ENCODE data around the gene NHP2.

Gene NHP2

GRCh38 chr5:178123094-178123965 is 30.4 kb downstream of the NHP2 start:
- DNase-seq (ENCODE audit: low read depth) = no peak
- no peak for TF ChIP-seq CTCF (conservative IDR thresholded peaks at IDR 0.05; ENCODE audit: low read depth, low read length)
- H3K4me3 ChIP-seq (ENCODE audit: low read depth, low read length) = no peak overlapping the region

DNA sequence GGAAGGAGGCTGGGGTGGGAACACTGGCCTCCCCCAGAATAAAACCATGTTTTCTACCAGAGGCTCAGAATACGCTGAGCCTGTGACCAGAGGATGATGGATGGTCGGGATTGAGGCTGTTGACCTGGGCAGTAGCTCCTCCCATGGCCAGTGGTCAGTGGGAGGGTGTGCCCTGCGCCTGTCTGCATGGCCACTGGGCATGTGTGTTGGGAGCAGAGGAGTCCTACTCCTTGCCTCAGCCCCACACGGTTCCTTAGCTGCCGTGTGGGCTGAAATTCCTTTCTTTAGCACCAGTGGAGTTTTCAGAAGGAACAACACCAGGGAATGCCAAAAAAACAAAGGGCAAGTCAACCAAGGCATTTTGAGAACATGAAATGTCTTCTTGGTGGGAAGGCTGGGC is 31.3 kb downstream of the NHP2 start:
- H3K4me3 ChIP-seq (ENCODE audit: low read depth, low read length) = no peak overlapping the region
- no peak for DNase-seq (ENCODE audit: low read depth)
- no peak for TF ChIP-seq CTCF (conservative IDR thresholded peaks at IDR 0.05; ENCODE audit: low read depth, low read length)

DNA sequence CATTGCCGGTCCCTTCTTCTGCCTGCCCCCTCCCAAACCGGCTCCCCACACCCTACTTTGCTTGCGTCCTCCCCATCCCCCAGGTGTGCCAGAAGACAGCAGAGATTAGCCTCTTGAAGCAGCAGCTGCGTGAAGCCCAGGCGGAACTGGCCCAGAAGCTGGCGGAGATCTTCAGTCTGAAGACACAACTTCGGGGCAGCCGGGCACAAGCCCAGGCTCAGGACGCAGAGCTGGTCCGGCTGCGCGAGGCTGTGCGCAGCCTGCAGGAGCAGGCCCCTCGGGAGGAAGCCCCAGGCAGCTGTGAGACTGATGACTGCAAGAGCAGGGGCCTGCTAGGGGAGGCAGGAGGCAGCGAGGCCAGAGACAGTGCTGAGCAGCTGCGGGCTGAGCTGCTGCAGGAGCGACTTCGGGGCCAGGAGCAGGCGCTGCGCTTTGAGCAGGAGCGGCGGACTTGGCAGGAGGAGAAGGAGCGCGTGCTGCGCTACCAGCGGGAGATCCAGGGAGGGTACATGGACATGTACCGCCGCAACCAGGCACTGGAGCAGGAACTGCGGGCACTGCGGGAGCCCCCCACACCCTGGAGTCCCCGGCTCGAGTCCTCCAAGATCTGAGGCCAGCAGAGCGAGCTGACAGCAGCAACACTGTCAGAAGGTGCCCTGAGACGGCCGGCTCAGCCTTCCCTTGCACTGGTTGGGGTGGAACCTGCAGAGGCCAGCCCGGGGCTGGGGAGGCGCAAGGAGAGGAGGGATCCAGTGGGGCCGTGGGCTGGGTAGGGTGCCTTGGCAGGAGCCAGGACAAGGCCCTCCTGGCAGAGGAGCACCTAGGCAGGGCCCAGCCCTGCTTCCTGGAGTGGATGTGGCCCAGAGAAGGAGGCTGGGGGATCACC is 32.1 kb downstream of the NHP2 start:
- H3K4me3 ChIP-seq (ENCODE audit: low read depth, low read length) = peak overlapping the region; percentile 30

GRCh38 chr5:178120607-178121357 is 32.9 kb downstream of the NHP2 start:
- peak overlapping the region; percentile 30 for H3K4me3 ChIP-seq (ENCODE audit: low read depth, low read length)
- DNase-seq (ENCODE audit: low read depth) = peak; percentile 92
- peak; percentile 65 for TF ChIP-seq CTCF (conservative IDR thresholded peaks at IDR 0.05; ENCODE audit: low read depth, low read length)

More for the DNA sequence above, 32.1 kb downstream of the NHP2 start:
- no peak for DNase-seq (ENCODE audit: low read depth)
- no peak for TF ChIP-seq CTCF (conservative IDR thresholded peaks at IDR 0.05; ENCODE audit: low read depth, low read length)

DNA sequence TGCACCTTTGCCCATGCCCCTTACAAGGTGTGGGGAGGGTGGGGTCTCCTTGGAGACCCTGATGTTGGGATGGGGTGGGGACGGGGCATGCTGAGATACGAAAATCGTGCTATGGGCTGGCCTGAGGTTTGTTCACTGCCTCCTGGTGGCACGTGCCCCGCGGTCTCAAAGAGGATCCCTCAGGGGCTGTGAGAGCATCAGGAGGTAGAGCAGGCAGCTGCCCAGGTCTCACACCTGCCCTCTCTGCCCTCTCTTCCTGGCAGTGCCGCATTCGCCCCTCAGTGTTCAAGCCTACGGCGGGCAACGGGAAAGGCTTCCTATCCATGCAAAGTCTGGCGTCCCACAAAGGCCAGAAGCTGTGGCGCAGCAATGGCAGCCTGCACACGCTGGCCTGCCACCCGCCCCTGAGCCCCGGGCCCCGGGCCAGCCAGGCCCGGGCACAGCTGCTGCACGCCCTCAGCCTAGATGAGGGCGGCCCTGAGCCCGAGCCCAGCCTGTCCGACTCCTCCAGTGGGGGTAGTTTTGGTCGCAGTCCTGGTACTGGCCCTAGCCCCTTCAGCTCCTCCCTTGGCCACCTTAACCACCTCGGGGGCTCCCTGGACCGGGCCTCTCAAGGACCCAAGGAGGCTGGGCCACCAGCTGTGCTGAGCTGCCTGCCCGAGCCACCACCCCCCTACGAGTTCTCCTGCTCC is 33.6 kb downstream of the NHP2 start:
- TF ChIP-seq CTCF (conservative IDR thresholded peaks at IDR 0.05; ENCODE audit: low read depth, low read length) = no peak
- no peak overlapping the region for H3K4me3 ChIP-seq (ENCODE audit: low read depth, low read length)
- no peak for DNase-seq (ENCODE audit: low read depth)

All from choroid plexus epithelial cell (primary cell).